GM18909 (cell line): ENCODE measurements around the gene C16orf74.

Experiments
- ATAC-seq: cut with Tn5 transposase; IDR thresholded peaks from one replicate; pipeline ENCODE4 v1.9.1; 2021; ENCODE audit warnings: mild to moderate bottlenecking; ENCODE audit not compliant: unreplicated experiment, poor library complexity

Gene C16orf74

DNA sequence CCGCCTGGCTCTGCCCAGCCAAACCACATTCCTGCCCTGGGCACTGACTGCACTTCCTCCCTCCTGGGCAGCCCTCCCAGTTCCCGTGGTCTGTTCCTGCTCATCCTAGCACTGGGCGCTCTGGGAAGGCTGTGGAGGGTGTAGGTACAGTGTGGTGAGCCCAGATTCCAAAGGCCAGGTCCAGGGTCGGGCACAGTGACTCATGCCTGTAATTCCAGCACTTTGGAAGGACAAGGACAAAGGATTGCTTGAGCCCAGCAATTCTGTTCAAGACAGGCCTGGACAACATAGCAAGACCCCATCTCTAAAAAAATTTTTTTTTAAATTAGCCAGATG lies 30.6 kb downstream of the C16orf74 start:
- no peak for ATAC-seq

DNA sequence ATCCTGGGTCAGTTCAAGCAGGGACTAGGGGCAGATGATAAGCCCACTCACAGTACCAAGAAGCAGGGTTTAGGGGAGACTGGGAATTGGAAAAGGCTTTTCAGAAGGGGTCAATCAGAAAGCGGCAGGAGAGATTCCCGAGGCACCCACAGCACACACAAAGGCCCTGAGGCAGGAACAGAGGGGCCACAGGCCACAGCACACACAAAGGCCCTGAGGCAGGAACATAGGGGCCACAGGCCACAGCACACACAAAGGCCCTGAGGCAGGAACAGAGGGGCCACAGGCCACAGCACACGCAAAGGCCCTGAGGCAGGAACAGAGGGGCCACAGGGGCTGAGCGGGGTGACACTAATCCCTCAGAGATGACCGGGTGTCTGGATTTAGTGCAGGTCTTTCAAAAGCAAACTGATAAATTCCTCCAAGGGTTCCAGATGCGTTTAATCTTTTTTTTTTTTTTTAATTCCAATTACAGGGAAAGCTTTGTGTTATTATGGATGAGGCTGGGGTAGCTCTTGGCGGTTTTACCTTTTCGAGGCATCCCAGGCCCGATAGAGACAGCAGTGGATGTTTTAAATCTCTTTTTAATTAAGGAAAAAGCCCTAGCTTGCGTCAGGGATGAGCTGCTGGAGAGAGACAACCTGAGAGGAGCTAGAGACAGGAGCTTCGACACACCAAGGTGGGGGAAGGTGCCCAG lies 31.1 kb downstream of the C16orf74 start:
- ATAC-seq, result no peak

DNA sequence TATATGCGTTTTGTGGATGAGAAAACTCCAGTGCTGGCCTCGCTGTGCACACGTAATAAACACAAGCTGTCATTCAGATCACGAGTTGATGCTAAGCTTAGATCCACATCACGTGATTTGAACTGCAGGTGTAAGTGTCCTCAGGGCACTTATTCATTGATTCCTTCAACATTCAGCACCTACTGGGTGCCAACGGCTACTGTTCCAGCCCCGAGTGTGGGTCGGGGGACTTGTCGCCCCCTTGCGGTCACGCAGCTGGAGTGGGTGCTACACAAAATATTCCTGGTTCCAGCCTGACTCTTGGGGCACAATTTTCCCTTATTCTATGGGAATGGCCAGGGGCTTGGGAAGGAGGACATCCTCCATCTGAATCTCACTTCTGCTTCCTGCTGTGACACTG lies 32.2 kb downstream of the C16orf74 start:
- ATAC-seq, result no peak

DNA sequence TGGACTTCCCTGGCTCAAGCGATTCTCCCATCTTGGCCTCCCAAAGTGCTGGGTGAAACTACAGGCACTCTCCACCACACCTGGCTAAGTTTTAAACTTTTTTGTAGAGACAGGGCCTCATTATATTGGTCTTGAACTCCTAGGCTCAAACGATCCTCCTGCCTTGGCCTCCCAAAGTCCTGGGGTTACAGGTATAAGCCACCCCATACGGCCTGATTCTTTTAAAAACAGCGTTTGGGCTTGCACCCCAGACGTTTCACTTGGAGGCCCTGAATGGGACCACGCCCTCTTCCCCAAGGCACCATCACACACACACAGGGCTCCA lies 32.8 kb downstream of the C16orf74 start:
- ATAC-seq, result no peak

DNA sequence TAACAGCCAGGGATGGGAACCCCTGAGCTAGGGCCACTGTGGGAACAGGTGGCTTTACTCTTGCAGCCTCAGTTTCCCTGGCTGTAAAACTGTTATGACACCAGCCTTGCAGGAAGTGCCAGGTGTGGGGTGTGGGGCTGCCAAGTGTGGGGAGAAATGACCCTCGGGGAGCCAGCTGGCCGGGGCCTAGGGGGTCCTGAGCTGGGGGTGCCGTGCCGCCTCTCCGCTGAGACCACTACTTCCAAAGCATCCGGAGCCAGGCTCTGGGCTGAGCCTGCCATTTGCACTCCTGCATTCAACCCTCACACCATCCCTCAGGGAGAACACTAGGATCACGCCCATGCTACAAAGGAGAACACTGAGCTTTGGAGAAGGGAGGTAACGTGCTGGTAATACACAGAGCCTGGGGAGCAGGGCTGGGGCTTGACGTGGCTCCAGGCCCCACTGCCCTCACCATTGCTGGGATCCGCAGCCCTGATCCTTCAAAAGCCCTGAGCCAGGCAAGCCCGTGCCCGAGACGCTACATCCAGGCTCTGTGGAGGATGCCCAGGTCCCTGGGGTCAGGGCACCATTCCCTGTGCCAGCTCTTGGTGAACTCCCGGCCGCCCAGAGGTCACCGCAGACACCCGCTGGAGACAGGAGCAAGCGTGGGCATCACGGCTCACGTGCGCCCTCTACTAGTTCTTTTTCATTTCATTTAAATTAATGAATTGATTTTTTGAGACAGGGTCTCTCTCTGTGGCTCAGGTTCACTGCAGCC lies 33.3 kb downstream of the C16orf74 start:
- ATAC-seq, result no peak

DNA sequence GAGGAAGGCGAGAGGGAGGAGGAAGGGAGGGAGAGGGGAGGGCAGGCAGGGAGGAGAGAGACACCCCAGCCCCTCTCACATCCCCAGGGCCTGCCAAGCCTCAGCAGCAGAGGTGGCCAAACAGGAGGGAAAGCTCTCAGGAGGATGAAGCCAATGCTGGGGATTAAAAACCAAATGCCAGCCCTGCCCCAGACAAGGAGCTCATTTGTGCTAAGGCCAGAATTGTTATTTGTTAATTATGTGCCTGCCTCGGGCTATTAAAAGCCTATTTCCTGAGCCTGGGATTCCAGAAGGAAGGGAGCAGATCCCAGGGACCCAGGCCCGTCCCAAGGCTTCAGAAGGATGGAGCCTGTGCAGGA lies 34.2 kb downstream of the C16orf74 start:
- no peak for ATAC-seq

DNA sequence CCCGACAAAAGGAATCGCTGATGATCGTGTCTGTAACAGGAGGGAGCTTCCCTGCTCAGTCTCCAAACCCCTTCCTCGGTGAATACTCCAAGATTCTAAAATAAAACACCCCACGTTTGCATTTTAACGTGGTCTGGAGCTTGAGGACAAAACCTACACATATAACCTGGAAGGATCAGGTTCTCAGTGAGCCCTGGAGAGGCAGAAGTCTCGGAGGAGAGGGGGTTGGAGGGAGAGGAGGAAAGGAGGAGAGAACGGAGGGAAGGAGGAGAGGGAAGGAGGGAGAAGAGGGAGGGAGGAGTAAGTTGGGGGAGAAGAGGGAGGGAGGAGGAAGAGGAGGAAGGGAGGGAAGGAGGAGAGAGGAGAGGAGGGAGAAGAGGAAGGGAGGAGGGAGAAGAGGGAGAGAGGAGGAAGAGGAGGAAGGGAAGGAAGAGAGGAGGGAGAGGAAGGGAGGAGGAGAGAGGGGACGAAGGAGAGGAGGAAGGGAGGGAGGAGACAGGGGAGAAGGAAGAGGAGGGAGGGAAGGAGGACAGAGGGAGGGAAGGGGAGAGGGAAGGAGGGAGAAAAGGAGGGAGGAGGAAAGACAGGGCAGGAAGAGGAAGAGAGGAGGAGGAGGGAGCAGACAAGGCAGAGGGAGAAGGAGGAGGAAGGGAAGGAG lies 34.7 kb downstream of the C16orf74 start:
- ATAC-seq, result no peak

DNA sequence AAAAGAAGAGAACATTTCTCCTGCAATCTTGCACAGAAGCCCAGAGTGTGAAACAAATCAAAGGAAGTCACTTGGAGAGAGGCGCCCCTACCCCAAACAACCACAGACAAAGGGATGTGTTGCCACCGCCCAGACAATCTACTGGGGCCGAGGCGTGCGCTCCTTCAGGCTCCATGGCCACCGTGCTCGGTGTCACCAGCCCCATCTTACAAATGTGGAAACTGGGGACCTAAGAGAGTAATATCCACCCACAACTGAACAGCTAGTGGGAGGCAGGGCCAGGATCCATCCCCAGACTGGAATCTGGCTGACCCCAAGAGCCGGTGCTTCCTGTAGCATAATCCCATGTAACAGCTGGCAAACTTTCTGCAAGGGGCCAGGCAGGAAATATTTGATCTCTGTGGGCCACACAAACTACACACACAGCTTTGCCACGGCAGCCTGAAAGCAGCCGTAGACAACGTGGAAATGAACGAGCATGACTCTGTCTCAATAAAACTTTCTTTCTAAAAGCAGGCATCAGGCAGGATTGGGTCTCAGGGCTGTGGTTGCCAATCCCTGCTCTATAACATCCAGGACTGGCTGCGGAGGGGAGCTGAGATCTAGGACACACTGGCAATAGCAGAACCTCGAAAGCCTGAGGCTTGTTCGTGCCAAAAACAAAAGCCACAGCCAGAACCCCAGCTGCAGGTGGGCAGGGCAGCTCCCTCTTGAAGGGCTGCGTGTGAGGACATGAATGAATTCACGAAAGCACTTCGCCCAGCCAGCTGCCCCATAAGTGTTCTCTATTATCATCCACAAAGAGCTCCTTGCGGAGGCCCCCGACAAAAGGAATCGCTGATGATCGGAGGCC lies 35.5 kb downstream of the C16orf74 start:
- no peak for ATAC-seq

DNA sequence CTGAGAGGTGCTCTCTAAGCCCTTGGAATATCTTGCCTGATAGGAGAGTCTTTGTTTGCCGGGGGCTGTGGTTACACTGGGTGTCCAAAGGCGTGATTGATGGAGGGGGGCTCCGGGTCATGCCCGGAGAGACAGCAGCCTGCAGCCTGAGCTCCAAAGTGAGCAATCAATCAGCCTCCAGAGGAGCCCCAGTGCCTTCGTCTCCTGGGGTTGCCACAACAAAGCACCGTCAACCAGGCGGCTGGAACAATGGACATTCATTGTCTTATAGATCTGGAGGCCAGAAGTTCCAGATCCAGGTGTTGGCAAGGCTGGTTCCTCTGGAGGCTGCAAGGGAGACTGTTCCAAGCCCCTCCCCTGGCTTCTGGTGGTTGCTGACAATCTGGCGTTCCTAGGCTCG lies 38.1 kb downstream of the C16orf74 start:
- no peak for ATAC-seq

DNA sequence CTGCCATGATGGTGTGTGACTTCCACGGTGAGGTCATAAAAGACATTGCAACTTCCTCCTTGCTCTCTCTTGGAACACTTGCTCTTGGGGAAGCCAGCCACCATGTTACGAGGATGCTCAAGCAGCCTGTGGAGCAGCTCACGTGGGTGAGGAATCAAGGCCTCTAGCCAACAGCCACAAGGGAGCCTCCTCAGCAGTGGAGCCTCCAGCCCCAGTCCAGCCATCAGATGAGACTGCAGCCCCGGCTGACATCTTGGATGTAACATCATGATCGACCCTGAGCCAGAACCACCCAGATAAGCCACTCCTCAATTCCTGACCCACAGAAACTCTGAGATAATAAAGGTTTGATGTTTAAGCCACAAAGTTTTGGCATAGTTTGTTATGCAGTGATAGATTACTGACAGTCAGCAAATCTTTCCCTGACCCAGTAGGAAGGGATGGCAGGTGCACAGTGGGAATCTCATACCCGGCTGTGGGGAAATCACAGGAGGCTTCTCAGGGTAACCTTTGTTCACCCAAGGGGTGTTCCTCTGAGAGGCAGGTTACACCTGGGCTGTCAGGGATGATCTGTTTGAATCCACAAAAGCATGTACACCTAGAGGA lies 38.8 kb downstream of the C16orf74 start:
- no peak for ATAC-seq

DNA sequence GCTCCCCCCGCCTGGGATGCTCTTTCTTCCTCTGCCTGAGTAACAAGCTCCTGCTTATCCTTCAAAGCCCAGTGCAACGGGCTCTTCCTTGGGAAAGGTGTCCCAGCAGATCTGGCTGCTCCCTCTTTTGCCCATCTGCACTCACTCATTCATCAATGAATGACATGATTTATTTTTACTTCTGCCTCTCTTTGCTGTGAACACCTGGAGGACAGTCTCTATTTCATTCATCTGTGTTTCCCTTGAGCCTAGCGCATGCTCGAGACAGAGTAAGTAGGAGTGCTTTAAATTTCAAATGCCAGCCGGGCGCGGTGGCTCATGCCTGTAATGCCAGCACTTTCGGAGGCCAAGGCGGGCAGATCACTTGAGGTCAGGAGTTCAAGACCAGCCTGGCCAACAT lies 40.2 kb downstream of the C16orf74 start:
- ATAC-seq, result no peak

DNA sequence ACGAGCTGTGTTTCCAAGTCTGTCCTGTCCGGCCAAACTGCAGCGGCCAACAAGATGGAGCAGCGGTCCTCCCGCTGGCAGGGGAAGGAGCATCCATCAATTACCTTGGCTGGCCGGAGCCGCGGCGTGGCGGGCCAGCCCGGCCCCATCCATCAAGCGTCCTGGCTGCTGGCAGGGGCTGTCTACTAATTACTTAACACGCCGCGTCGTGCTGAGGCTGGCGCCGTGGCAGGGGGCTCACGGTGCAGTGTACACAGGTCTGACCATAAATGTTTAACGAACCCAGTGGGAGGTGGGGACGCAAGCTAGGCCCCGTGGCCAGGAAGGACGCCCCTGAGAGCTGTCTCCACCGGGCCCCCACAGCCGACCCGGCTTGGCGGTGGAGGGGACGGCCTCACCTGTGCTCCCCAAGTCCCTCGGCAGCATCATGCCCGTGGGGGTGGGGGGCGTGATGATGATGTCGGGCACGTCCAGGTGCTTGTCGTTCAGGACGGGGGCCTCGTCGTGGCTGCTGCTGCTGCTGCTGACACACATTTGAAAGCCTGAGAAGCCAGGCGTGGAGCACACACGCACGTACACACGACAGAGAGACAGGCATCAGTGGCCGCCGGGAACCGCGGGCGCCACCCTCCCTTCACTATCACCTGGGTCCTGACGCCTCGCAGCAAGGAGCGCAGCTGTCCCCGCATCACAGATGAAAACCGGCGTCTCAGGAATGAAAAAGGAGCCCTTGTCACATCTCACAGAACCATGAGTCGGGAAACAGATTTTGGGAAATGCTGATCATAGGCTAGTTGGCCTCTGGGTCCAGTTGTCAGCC lies 40.9 kb downstream of the C16orf74 start:
- no peak for ATAC-seq

DNA sequence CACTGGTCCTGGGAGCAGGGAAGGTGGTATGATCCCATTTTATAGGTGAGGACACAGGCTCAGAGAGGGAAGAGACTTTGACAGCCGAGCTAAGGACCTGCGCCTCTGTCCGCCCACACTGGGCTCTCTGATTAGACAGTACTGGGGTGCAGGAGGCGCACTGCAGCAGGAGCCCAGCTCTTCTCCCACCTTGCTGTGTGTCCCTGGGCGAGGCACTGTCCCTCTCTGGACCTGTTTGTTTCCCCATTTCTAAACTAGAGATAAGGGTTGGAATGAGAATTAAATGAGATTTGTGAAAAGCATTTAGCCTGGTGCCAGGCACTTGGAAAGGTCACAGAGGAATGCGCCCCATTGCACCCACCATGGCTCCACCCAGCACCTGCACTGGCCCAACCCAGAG lies 42.6 kb downstream of the C16orf74 start:
- ATAC-seq, result no peak

DNA sequence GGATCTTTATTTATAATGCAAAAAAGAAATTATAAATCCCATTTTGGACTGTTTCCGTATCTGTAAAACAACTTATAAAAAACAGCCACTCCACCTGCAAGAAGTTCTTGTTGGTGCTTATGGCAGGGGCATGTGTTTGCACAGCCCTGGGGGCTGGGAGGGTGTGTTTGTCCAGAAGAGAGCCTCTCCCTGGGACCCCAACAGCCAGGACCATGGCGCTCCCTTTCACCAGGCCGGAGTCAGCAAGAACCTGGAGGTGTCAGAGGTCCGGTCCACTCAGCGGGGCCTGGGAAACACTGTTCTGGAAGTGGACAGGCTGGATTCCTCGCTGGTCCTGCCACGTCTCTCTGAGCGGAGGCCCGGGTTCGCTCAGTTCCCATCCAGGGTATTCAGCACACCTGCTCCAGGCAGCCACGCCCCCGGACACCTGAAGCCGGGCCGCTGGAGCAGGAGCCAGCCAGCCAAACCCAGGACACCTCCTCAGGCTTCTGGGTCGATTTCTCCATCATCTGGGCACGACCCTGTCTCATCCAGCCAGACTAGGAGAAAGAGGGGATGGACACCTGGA lies 43.3 kb downstream of the C16orf74 start:
- no peak for ATAC-seq

DNA sequence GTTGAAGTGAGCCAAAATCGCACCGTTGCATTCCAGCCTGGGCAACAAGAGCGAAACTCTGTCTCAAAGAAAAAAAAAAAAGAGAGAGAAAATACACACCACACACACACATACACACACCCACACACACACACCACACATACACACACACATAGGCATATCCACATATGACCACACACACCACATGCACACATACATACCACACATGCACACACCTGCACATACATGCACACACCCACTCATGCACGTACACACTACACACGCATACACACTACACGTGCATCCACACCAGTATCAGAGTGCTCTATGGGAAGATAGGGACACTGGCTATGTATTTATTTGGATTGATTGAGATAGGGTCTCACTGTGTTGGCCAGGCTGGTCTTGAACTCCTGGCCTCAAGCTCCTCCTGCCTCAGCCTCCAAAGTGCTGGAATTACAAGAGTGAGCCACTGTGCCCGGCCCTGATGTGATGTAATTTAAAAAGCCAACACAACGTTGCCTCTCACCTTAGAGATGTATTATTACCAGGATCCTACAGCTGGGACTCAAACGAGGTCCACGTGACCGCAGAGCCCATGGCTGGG lies 44.4 kb downstream of the C16orf74 start:
- ATAC-seq, result no peak

DNA sequence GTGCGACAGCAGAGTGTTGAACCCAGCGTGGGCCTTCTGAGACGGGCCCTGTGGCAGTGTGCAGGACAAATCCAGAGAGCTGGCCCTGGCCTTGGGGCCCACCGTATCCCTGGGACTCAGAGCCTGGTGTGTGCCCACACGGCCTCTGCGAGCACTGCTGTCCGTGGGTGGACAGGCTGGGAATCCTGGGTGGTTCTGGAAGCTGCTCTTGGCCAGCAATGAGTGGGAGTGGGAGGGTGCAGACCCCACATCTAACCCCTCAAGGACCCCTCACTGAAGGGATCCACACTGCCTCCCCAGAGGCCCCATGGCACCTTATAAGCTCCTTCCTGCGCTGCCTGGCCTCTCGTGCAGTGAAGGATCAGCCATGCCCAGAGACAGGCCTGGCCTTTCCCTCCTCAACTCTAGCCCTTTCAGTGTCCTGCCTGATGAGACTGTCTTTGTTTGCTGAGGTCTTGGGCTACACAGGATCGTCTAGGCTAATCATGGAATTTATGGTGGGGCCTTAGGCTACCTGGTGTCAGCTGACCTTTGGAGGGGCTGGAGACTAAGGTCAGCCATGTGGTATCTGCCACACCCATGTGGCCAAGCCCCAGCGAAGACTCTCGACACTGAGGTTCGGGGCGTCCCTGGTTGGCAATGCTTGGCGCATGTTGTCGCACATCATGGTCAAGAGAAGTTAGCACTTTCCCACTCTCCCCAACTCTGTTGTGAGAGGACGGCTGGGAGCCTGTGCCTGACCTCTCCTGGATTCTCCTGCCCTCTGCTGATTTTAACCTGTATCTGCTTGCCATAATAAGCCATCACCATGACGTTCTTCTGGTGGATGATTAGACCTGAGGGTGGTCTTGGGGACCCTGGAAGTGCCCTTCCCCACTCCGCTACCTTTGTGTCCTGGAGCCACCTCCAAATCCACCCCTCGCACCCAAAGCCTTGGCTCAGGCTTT lies 45.7 kb downstream of the C16orf74 start:
- no peak for ATAC-seq

DNA sequence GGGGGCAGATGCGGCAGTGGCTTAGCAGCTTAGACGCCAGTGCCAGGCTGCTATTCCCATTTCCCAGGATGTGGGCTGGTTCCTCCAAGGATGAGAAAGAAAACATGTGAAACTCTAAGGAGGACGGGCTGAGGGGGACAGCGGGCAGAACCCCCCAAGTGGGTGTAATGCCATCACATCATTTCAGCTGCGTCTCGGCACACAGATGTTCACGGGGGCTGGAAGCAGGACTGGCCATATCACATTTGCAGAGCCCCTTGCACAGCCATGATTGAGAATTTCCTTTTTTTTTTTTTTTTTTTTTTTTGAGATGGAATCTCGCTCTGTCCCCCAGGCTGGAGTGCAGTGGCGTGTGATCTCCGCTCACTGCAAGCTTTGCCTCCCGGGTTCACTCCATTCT lies 46.9 kb downstream of the C16orf74 start:
- ATAC-seq, result no peak

DNA sequence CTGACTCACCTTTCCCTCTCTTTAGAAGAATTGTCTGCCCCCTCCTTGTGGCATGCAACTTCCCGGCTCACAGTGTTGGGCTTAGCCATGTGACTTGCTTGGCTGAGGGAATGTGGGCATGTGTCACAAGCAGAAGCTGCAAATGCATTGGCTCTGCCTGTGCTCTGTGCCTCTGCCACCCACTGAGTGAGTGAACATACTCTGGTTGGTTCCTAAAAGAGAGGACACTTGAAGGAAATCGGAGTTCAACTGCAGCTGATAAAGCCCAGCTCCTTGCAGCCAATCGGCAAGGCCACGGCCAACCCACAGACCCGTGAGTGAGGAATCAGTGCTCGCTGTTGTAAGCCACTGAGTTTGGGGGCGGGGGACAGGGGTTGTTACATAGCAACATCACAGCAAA lies 51.3 kb downstream of the C16orf74 start:
- no peak for ATAC-seq
